ENCODE results near the gene RNF183. TPM values are rescaled to one million over a fixed set of nuclear protein-coding genes. Genes with fewer than 3 reads are reported as not detected.

Gene RNF183
- total RNA-seq, 1 donor from 2014 or later: not detected

- no peaks in the 10 kb centered on the region for H3K36me3 Mint-ChIP-seq (ENCODE audit: low read depth)
- no peak overlapping the region for H3K4me3 Mint-ChIP-seq
- intact Hi-C loops (cut with micrococcal nuclease): loop anchor here (5.0 kb wide), 1 partner anchor 191 kb away; the partner anchor contains the start of gene SLC31A2
- no peak for TF ChIP-seq CTCF (IDR thresholded peaks at IDR 0.05)
- peaks cover 2% of the 10 kb centered on the region for H3K27me3 Mint-ChIP-seq
- H3K9me3 Mint-ChIP-seq: no peaks in the 10 kb centered on the region
- ChIA-PET POLR2A (no interaction called here), CTCF (no interaction called here)
- ATAC-seq (ENCODE audit: low read depth) (no peak), DNase-seq (no peak)
- H3K4me1 Mint-ChIP-seq: peaks cover 11% of the 10 kb centered on the region
- no peak overlapping the region for H3K27ac Mint-ChIP-seq
Observed at GRCh38 chr9:113343732-113344231, 40.6 kb upstream of the RNF183 start.

- Mint-ChIP-seq H3K4me1 (peaks cover 11% of the 10 kb centered on the region), H3K27me3 (peaks cover 3% of the 10 kb centered on the region), H3K4me3 (peak overlapping the region; percentile 36), H3K27ac (no peak overlapping the region), H3K9me3 (no peaks in the 10 kb centered on the region), H3K36me3 (ENCODE audit: low read depth) (no peaks in the 10 kb centered on the region)
- ChIA-PET CTCF (no interaction called here), POLR2A (interaction anchor here (1.0 to 2.5 kb wide), 2 partner anchors 34 to 68 kb away, joined by 3 to 11 read pairs; partner anchors contain the start of genes C9orf43, HDHD3 and POLE3)
- DNase-seq (no peak), ATAC-seq (ENCODE audit: low read depth) (no peak)
- TF ChIP-seq CTCF (IDR thresholded peaks at IDR 0.05): no peak
- intact Hi-C loops (cut with micrococcal nuclease): loop anchor here (2.0 to 5.0 kb wide), 2 partner anchors 190 to 239 kb away; partner anchors contain the start of gene SLC31A2
Observed at GRCh38 chr9:113341712-113342410, 38.7 kb upstream of the RNF183 start.

GRCh38 chr9:113340011-113340699 is 37.0 kb upstream of the RNF183 start, which contains the start of gene WDR31:
Gene WDR31 (minus strand): TSS chr9:113340275. CDS start chr9:113332022, 8,253 bp downstream.
- Mint-ChIP-seq H3K4me3 (peak within 1 kb of the TSS; percentile 84), H3K27me3 (peaks cover 3% of the 10 kb centered on the region), H3K4me1 (peaks cover 11% of the 10 kb centered on the region), H3K36me3 (ENCODE audit: low read depth) (no peaks in the 10 kb centered on the region), H3K9me3 (no peaks in the 10 kb centered on the region), H3K27ac (peak within 1 kb of the TSS; percentile 74)
- ATAC-seq (ENCODE audit: low read depth) (peak; percentile 98), DNase-seq (peak; percentile 78)
- no peak for TF ChIP-seq CTCF (IDR thresholded peaks at IDR 0.05)
- ChIA-PET POLR2A (interaction anchor here (0.7 to 2.5 kb wide), 11 partner anchors 10 to 1709 kb away, joined by 3 to 24 read pairs (median 3); partner anchors contain the start of genes ALAD, BSPRY, C9orf43 and CDC26), CTCF (interaction anchor here (1.4 to 1.6 kb wide), 2 partner anchors 11 to 65 kb away, joined by 4 to 7 read pairs; partner anchors contain the start of genes CDC26 and PRPF4)
- intact Hi-C loops (cut with micrococcal nuclease): loop anchor here (1.0 to 5.0 kb wide), 7 partner anchors 10 to 241 kb away; partner anchors contain the start of genes ALAD, C9orf43, CDC26 and HDHD3

GRCh38 chr9:113337714-113338113 is 34.5 kb upstream of the RNF183 start:
- no peaks in the 10 kb centered on the region for H3K36me3 Mint-ChIP-seq (ENCODE audit: low read depth)
- H3K27ac Mint-ChIP-seq: no peak overlapping the region
- no peak for DNase-seq

More at GRCh38 chr9:113337714-113338113, 34.5 kb upstream of the RNF183 start:
- ATAC-seq (ENCODE audit: low read depth): no peak
- ChIA-PET POLR2A (no interaction called here), CTCF (no interaction called here)
- peaks cover 3% of the 10 kb centered on the region for H3K27me3 Mint-ChIP-seq
- TF ChIP-seq CTCF (IDR thresholded peaks at IDR 0.05): no peak
- peaks cover 11% of the 10 kb centered on the region for H3K4me1 Mint-ChIP-seq
- no peak overlapping the region for H3K4me3 Mint-ChIP-seq
- intact Hi-C loops (cut with micrococcal nuclease): no loop called here
- H3K9me3 Mint-ChIP-seq: no peaks in the 10 kb centered on the region

Measured in activated B cell treated with CpG ODN at 0.5 μM for 24 hours (primary cell).